ENCODE measurements around the gene DOP1A. TPM values are rescaled to one million over a fixed set of nuclear protein-coding genes. Genes with fewer than 3 reads are reported as not detected.
A peak's percentile ranks its signal among the peaks of the same experiment; 100 is the strongest.

Gene DOP1A
- total RNA-seq, 1 experiment from 2014 or later: 16.1 TPM

DNA sequence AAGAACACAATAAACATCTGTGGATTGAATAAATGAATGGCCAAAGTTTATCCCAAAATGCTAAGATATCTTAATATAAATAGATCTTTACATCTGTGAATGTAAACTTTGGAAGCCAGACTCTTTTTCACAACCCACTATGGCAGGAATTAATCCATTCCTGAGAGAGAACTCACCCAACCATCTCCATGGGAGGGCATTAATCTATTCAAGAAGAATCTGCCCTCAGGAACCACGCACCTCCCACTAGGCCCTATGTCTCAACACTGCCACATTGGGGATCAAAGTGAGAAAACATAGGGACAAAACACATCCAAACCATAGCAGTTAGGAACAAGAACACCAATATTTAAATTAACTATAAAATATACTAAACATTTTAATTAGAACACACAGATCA is 5.2 kb upstream of the DOP1A start:
- no peaks in the 10 kb centered on the region for H3K27me3 Mint-ChIP-seq (ENCODE audit: insufficient read depth, unreplicated experiment)
- no peaks in the 10 kb centered on the region for H3K27me3 ChIP-seq (replicated peaks; ENCODE audit: control insufficient read depth, insufficient read depth, low read length)
- CTCF ChIA-PET: no interaction called here
- peaks cover 11% of the 10 kb centered on the region for H3K36me3 Mint-ChIP-seq (ENCODE audit: insufficient read depth, unreplicated experiment)
- DNase-seq: no peak
- no peaks in the 10 kb centered on the region; the same call in 1 of the 2 replicates for H3K36me3 ChIP-seq (ENCODE audit: control insufficient read depth, insufficient read depth, low read length)
- H3K4me3 Mint-ChIP-seq (ENCODE audit: unreplicated experiment): no peak overlapping the region
- TF ChIP-seq, protein P1, sequence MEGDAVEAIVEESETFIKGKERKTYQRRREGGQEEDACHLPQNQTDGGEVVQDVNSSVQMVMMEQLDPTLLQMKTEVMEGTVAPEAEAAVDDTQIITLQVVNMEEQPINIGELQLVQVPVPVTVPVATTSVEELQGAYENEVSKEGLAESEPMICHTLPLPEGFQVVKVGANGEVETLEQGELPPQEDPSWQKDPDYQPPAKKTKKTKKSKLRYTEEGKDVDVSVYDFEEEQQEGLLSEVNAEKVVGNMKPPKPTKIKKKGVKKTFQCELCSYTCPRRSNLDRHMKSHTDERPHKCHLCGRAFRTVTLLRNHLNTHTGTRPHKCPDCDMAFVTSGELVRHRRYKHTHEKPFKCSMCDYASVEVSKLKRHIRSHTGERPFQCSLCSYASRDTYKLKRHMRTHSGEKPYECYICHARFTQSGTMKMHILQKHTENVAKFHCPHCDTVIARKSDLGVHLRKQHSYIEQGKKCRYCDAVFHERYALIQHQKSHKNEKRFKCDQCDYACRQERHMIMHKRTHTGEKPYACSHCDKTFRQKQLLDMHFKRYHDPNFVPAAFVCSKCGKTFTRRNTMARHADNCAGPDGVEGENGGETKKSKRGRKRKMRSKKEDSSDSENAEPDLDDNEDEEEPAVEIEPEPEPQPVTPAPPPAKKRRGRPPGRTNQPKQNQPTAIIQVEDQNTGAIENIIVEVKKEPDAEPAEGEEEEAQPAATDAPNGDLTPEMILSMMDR (IDR thresholded peaks at IDR 0.05; ENCODE audit: insufficient read depth in 1 of 2, low read depth in 1 of 2, low read length in 1 of 2, severe bottlenecking in 1 of 2, unreplicated experiment in 1 of 2): no peak
- BruUV-seq (replicated peaks): no TSS peak
- POLR2A ChIA-PET: no interaction called here
- H3K27ac Mint-ChIP-seq (ENCODE audit: unreplicated experiment): no peak overlapping the region
- H3K4me3 ChIP-seq (ENCODE audit: low read depth, low read length): no peak overlapping the region
- H3K9me3 ChIP-seq: no peaks in the 10 kb centered on the region
- H3K9me3 Mint-ChIP-seq (ENCODE audit: unreplicated experiment): no peaks in the 10 kb centered on the region
- no peaks in the 10 kb centered on the region; the same call in 1 of the 2 replicates for H3K4me1 ChIP-seq
- intact Hi-C loops (cut with micrococcal nuclease; ENCODE audit: unreplicated experiment): no loop called here
- peaks cover 5% of the 10 kb centered on the region for H3K4me1 Mint-ChIP-seq (ENCODE audit: low read depth, unreplicated experiment)

- CTCF ChIA-PET: interaction anchor here (0.7 to 1.8 kb wide), 15 partner anchors 8 to 819 kb away, joined by 3 to 10 read pairs (median 4); no protein-coding TSS in a partner anchor
- Mint-ChIP-seq H3K27ac (ENCODE audit: unreplicated experiment) (peak within 1 kb of the TSS; percentile 86), H3K4me1 (ENCODE audit: low read depth, unreplicated experiment) (peaks cover 5% of the 10 kb centered on the region), H3K4me3 (ENCODE audit: unreplicated experiment) (peak within 1 kb of the TSS; percentile 91), H3K36me3 (ENCODE audit: insufficient read depth, unreplicated experiment) (peaks cover 12% of the 10 kb centered on the region), H3K9me3 (ENCODE audit: unreplicated experiment) (no peaks in the 10 kb centered on the region), H3K27me3 (ENCODE audit: insufficient read depth, unreplicated experiment) (no peaks in the 10 kb centered on the region)
- DNase-seq: peak; percentile 86 to 94
- intact Hi-C loops (cut with micrococcal nuclease; ENCODE audit: unreplicated experiment): loop anchor here (2.0 to 5.0 kb wide), 5 partner anchors 57 to 818 kb away; partner anchors contain the start of genes IBTK and ME1
- no peaks in the 10 kb centered on the region for H3K9me3 ChIP-seq
- H3K36me3 ChIP-seq (ENCODE audit: control insufficient read depth, insufficient read depth, low read length): no peaks in the 10 kb centered on the region
- H3K4me1 ChIP-seq: peaks cover 5% of the 10 kb centered on the region; the same call in 1 of the 2 replicates
- no peaks in the 10 kb centered on the region for H3K27me3 ChIP-seq (replicated peaks; ENCODE audit: control insufficient read depth, insufficient read depth, low read length)
- peak within 1 kb of the TSS; percentile 85 for H3K4me3 ChIP-seq (ENCODE audit: low read depth, low read length)
- TF ChIP-seq, protein P1 (IDR thresholded peaks at IDR 0.05; ENCODE audit: insufficient read depth in 1 of 2, low read depth in 1 of 2, low read length in 1 of 2, severe bottlenecking in 1 of 2, unreplicated experiment in 1 of 2): peak; percentile 90 to 93
- no TSS peak for BruUV-seq (replicated peaks)
- POLR2A ChIA-PET: interaction anchor here (0.6 to 1.2 kb wide), 7 partner anchors 13 to 488 kb away, joined by 3 to 4 read pairs (median 3); partner anchors contain the start of gene PRSS35
Measured at GRCh38 chr6:83065511-83066192, 1.8 kb upstream of the DOP1A start, which contains the start of gene UBE3D. TSS of gene UBE3D (minus strand) at chr6:83065841. CDS start at chr6:83065718, 123 bp downstream.

GRCh38 chr6:83068616-83069015 is 1.1 kb downstream of the DOP1A start:
- DNase-seq: no peak
- ChIA-PET CTCF (interaction anchor here (0.6 to 1.6 kb wide), 2 partner anchors 84 to 446 kb away, joined by 3 to 6 read pairs; no protein-coding TSS in a partner anchor), POLR2A (interaction anchor here (0.6 kb wide), 1 partner anchor 123 kb away, joined by 3 read pairs; no protein-coding TSS in a partner anchor)
- no peaks in the 10 kb centered on the region for H3K9me3 ChIP-seq
- Mint-ChIP-seq H3K27ac (ENCODE audit: unreplicated experiment) (peak overlapping the region; percentile 85), H3K36me3 (ENCODE audit: insufficient read depth, unreplicated experiment) (peaks cover 7% of the 10 kb centered on the region), H3K4me3 (ENCODE audit: unreplicated experiment) (peak overlapping the region; percentile 87), H3K27me3 (ENCODE audit: insufficient read depth, unreplicated experiment) (no peaks in the 10 kb centered on the region), H3K4me1 (ENCODE audit: low read depth, unreplicated experiment) (peaks cover 5% of the 10 kb centered on the region), H3K9me3 (ENCODE audit: unreplicated experiment) (no peaks in the 10 kb centered on the region)
- no TSS peak for BruUV-seq (replicated peaks)
- peaks cover 5% of the 10 kb centered on the region; the same call in 1 of the 2 replicates for H3K4me1 ChIP-seq
- intact Hi-C loops (cut with micrococcal nuclease; ENCODE audit: unreplicated experiment): loop anchor here (2.0 to 5.0 kb wide), 5 partner anchors 54 to 821 kb away; partner anchors contain the start of gene IBTK
- TF ChIP-seq, protein P1 (IDR thresholded peaks at IDR 0.05; ENCODE audit: insufficient read depth in 1 of 2, low read depth in 1 of 2, low read length in 1 of 2, severe bottlenecking in 1 of 2, unreplicated experiment in 1 of 2): no peak
- H3K36me3 ChIP-seq (ENCODE audit: control insufficient read depth, insufficient read depth, low read length): no peaks in the 10 kb centered on the region
- H3K27me3 ChIP-seq (replicated peaks; ENCODE audit: control insufficient read depth, insufficient read depth, low read length): no peaks in the 10 kb centered on the region
- H3K4me3 ChIP-seq (ENCODE audit: low read depth, low read length): peak overlapping the region; percentile 96

Measured in Caco-2 (cell line).